Nephron (organoid): Measurements from ENCODE around the gene GLI1.

Source experiments
- H3K27ac Mint-ChIP-seq, 3 experiments: 2 replicates each; pipeline ENCODE4 v1.8.0; 2020; ENCODE audit warnings: mixed read lengths in 3 of 3, mild to moderate bottlenecking in 2 of 3, moderate library complexity in 1 of 3
- H3K27me3 Mint-ChIP-seq: 2 replicates; pipeline ENCODE4 v1.8.0; 2021; ENCODE audit warnings: low read depth, mild to moderate bottlenecking, moderate library complexity, mixed read lengths
- H3K36me3 Mint-ChIP-seq: 2 replicates; pipeline ENCODE4 v1.8.0; 2020; ENCODE audit warnings: low read depth, mixed read lengths
- H3K4me1 Mint-ChIP-seq: 2 replicates; pipeline ENCODE4 v1.8.0; 2020; ENCODE audit warnings: mixed read lengths
- H3K4me3 Mint-ChIP-seq, 3 experiments: 2 replicates each; pipeline ENCODE4 v1.8.0; 2020; ENCODE audit warnings: mild to moderate bottlenecking in 3 of 3, mixed read lengths in 3 of 3, moderate library complexity in 2 of 3
- H3K9me3 Mint-ChIP-seq: 2 replicates; pipeline ENCODE4 v1.8.0; 2020; ENCODE audit warnings: mixed read lengths
- TF ChIP-seq, protein P1 (sequence below), 3 experiments: fragments of 200-600 bp; sonication (generic); IDR thresholded peaks; one replicate each; pipeline ENCODE4 v1.5.0; 2021; ENCODE audit warnings: antibody characterized with exemption in 3 of 3; ENCODE audit not compliant: unreplicated experiment in 3 of 3

Gene GLI1

DNA sequence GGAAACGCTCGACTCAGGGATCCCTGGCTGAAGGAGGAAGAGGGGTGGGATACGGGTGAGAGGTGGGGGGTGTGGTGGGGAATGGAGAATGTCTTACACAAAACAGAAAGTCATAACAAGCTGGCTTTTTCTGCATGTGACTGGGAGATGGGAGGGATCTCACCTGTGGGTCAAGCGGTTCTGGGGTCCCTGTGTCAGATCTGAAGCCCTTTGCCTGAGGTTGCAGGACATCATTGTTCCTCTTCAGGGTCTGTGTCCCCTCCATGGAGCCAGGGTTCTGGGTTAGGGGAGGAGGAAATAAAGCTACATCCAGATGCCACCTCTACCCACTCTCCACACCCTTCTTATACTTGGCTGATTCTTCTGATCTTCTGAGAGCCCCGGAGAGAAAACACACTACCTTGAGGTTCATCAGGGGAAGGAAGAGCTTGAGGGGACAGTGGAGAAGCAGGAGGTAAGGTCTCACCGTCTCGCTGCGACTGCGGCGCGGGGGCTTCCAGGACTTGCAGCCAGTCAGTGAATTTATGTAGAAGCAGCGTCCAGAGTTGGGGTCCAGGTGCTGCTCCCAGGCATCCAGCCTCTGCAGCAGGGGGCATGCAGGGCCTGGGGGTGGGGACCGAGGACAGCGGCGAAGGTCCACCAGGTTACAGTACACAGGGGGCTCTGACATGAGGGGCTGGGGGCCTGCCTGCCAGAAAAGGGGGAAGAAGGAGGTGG lies 17.6 kb downstream of the GLI1 start:
- Mint-ChIP-seq H3K27me3 (peaks cover 96% of the 10 kb centered on the region), H3K27ac (no peak overlapping the region), H3K9me3 (no peaks in the 10 kb centered on the region), H3K36me3 (peaks cover 3% of the 10 kb centered on the region), H3K4me1 (peaks cover 25% of the 10 kb centered on the region), H3K4me3 (peak overlapping the region; percentile 45 to 54 (median 48))
- TF ChIP-seq, protein P1, sequence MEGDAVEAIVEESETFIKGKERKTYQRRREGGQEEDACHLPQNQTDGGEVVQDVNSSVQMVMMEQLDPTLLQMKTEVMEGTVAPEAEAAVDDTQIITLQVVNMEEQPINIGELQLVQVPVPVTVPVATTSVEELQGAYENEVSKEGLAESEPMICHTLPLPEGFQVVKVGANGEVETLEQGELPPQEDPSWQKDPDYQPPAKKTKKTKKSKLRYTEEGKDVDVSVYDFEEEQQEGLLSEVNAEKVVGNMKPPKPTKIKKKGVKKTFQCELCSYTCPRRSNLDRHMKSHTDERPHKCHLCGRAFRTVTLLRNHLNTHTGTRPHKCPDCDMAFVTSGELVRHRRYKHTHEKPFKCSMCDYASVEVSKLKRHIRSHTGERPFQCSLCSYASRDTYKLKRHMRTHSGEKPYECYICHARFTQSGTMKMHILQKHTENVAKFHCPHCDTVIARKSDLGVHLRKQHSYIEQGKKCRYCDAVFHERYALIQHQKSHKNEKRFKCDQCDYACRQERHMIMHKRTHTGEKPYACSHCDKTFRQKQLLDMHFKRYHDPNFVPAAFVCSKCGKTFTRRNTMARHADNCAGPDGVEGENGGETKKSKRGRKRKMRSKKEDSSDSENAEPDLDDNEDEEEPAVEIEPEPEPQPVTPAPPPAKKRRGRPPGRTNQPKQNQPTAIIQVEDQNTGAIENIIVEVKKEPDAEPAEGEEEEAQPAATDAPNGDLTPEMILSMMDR (IDR thresholded peaks at IDR 0.05; ENCODE audit: unreplicated experiment in 3 of 3) = no peak

DNA sequence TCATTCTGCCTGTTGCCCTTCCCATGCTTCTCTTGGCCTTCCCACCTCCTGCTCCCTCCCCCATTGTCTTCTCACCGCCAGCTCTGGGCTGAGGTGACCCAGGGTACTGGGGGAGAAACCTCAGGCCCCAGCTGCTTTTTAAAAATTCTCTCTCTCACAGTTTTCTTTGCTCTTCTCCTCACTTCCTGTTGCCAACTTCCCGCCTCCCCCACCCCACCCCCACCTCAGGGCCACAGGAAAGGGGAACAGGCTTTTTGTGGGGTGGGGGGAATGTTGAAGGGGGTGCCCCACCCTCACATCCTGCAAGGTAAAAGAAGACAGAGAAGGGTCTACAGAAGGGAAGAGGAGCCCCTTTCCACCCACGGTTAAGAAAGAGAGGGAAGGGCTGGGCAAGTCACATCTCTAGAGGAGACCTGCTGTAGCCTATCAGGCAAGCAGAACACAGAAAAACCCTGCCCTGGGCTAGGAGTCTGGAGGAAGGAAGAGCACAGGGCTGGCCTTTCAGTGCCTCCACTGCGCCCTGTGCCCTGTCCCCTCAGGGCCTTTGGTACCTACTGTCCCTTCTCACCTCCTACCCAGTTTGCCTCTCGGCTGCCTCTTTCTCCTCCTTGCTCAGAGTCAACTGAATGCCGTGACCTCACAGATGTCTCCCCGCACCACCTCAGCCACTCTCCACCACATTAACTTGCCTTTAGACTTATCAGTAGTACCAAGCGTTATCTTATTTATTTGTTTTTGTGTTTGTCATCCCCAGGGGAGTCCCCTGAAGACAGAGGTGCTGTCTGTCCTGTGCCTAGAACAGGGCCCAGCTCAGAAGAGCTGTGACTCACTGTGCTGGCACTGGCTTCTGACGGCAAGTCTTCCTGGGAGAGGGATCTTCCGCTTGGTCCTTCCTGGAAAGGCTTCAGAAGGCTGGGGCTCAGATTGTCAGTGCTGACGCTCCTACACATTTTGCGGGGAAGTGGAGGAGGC lies 18.4 kb downstream of the GLI1 start:
- Mint-ChIP-seq H3K27ac (peak overlapping the region in 2 of 3 experiments; percentile 26 to 47), H3K27me3 (peaks cover 88% of the 10 kb centered on the region), H3K9me3 (no peaks in the 10 kb centered on the region), H3K4me1 (peaks cover 25% of the 10 kb centered on the region), H3K4me3 (peak overlapping the region; percentile 27 to 54 (median 35)), H3K36me3 (peaks cover 3% of the 10 kb centered on the region)
- TF ChIP-seq, protein P1 (IDR thresholded peaks at IDR 0.05; ENCODE audit: unreplicated experiment in 3 of 3) = no peak

- no peaks in the 10 kb centered on the region for H3K36me3 Mint-ChIP-seq
- H3K27ac Mint-ChIP-seq = no peak overlapping the region
- no peaks in the 10 kb centered on the region for H3K9me3 Mint-ChIP-seq
- TF ChIP-seq, protein P1 (IDR thresholded peaks at IDR 0.05; ENCODE audit: unreplicated experiment in 3 of 3) = no peak
- H3K27me3 Mint-ChIP-seq = peaks cover 78% of the 10 kb centered on the region
- H3K4me3 Mint-ChIP-seq = no peak overlapping the region
- H3K4me1 Mint-ChIP-seq = peaks cover 21% of the 10 kb centered on the region
Observed at GRCh38 chr12:57479043-57479375, 19.4 kb downstream of the GLI1 start.

GRCh38 chr12:57479376-57480115 lies 20.0 kb downstream of the GLI1 start, which contains the start of gene ARHGAP9:
Gene ARHGAP9, minus strand, starts transcription at chr12:57479866. Its CDS starts 460 bp downstream, at chr12:57479406.
- H3K27me3 Mint-ChIP-seq = peaks cover 73% of the 10 kb centered on the region
- TF ChIP-seq, protein P1 (IDR thresholded peaks at IDR 0.05; ENCODE audit: unreplicated experiment in 3 of 3) = no peak
- no peaks in the 10 kb centered on the region for H3K36me3 Mint-ChIP-seq
- no peaks in the 10 kb centered on the region for H3K9me3 Mint-ChIP-seq
- peaks cover 18% of the 10 kb centered on the region for H3K4me1 Mint-ChIP-seq
- H3K27ac Mint-ChIP-seq = no peak within 1 kb of the TSS
- H3K4me3 Mint-ChIP-seq = no peak within 1 kb of the TSS

DNA sequence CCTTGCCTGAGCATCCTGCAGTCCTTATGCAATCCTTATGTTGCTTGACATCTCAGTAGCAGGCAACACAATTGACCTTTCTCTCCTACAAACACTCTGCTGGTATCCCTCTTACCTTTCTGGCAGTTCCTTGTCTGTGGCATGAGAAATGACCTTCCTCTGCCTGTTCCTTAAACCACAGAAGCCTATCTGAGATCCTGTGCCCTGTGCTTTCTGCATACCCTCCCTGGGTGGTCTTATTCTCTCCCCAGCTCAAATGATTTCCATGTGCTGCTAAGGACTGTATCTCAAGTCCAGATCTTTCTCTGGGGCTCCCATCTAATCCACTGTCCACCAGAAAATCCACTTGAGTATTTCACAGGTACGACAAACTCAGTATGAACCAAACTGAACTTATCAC lies 22.1 kb downstream of the GLI1 start:
- H3K36me3 Mint-ChIP-seq = no peaks in the 10 kb centered on the region
- TF ChIP-seq, protein P1 (IDR thresholded peaks at IDR 0.05; ENCODE audit: unreplicated experiment in 3 of 3) = no peak

More for the DNA sequence above, 22.1 kb downstream of the GLI1 start:
- no peak overlapping the region for H3K27ac Mint-ChIP-seq
- peaks cover 51% of the 10 kb centered on the region for H3K27me3 Mint-ChIP-seq
- H3K4me1 Mint-ChIP-seq = peaks cover 15% of the 10 kb centered on the region
- no peaks in the 10 kb centered on the region for H3K9me3 Mint-ChIP-seq
- H3K4me3 Mint-ChIP-seq = no peak overlapping the region
